Measurements from ENCODE around the gene RHOC.

The RHOC gene

DNA sequence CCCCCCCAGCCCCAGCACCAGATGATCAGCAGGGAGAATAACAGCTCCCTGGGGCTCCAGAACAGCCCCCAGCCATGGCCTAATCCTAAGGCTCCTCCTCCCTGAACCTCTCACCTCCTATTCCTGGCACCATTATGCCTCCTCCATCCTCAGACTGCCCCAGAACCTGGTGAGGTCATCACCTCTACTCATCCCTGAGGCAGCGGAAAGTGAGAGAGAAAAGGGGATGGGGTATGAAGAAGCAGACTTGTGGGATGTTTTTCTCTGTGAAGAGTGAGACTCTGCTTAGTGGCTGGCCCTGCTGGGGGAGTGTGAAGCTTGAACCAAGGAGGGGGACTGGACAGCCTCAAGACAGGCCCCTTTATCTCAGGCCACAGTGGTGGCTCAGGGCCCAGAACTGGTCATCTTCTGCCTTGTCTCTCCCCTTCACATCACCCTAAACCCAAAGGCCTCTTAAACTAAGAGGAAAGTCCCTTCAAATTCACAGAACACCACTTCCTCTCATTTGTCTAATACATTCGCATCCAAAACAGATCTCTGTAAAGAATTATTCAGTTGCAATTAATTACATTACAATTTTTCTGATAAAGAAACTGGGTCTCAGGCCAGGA, 10.4 kb upstream of the RHOC start:
- no peak for FAIRE-seq

DNA sequence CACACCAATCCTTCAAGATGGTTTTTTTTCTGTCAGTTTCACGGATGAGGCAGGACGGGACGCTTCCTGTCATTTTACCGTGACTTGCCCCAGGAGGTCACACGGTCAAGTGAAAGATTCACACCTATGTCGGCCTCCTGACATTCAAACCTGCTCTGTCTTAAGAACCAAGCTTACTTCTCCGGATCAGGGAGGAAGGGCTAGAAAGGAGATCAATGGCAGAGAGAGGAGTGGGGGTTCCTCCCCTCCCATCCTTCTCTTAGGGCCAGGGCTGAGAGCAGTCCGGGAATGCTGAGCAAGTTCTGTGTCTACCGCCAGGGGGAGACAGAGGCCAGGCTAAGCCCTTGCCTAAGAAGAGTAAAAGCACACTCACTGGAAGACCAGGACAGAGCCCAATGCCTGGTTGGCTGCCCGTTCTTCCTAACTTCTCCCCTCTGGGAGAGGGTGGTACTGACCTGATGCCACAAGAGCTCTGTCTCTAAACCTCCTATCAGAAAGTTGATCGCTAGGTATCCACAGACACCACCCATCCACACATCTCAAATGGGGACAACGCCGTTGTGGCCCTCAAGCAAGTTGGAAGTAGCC, 9.3 kb upstream of the RHOC start:
- peak; percentile 75 for DNase-seq (ENCODE audit: low spot score)
- FAIRE-seq = no peak

More for the DNA sequence above, 10.4 kb upstream of the RHOC start:
- no peak for DNase-seq (ENCODE audit: low spot score)

DNA sequence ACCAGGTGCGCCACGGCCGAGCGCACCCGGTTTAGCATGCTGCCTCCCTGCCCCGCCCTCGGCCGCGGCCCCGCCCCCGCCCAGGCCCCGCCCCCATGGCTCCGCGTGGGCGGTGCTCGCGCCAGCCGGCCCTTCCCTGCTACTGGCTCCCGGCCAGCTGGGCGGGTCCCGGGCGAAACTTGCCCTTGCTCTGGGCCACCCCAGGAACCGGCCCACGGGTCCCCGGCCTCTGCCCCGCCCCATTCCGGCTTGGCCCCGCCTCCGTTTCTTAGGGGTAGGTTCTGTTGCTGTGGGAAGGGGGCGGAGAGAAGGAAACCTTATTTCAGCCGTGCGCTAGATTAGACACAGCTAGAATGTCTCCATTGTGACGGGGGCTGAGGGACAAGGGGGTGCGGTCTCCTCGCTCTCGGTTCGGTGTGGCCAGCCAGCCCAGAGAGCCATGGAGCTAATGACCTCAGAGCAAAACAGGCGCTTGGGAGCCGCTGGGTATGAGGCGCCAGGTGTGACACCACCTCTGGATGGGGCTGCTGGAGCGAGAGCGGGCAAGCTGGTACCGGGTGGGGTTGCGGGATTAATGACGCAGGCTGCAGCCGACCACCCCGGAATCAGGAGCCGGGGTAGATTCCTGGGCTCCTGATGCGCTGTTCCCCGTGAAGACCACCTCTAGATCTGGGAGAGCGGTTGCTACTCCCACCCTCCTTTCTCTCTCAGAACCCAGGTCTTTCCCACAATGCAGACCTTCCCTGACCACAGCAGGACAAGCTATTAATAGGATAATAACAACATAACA, 8.5 kb upstream of the RHOC start, which contains the start of gene PPM1J:
TSS of gene PPM1J (minus strand) at position 69 of the 790 bp plus-strand sequence. CDS start at position 38, 31 bp downstream.
- FAIRE-seq = no peak
- DNase-seq (ENCODE audit: low spot score) = peak; percentile 79

DNA sequence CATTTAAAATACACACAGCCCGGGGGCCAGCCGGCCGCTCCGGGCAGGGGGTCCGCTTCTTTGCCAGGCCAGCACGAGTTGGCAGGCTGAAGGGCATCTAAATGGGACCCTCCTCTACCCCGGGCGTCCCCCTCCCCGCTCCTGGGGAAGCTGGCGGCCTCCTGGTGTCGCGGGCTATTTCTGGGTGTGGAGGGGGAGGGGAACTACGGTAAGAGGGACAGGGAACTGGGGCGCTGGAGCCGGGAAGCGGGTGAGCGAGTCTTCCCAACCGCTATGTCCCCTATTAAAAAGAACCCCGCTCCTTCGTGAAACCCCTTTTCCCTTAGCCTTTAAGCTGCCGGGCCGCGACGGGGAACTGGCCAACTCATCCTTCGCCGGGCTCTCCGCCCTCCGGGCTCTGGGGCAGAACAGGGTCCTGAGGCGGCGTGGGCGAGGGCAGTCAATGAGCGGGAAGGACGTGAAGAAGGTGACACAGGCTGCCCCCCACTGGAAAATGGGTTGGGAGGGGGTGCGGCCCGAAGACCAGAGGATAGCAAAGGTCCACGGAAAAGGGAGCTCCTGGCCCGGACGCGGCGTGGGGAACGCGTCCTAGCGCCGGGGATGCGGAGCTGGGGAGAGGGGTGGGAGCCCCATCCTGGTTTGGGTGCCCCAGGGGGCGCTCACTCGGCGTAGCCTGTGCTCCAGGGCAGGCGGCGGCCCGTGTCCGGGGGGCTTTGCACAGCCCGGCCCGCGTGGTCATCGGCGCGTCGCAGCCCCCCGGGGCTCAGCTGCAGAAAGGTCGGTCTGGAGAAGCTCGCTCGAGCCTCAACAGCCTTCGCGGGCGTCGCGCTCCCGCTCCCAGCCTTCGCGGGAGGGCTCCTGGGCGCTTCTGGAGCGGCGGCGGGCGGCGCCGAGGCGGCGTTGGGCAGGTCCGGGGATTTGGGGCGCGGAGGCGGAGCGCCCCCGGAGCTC, 7.7 kb upstream of the RHOC start:
- DNase-seq (ENCODE audit: low spot score) (no peak), FAIRE-seq (no peak)

DNA sequence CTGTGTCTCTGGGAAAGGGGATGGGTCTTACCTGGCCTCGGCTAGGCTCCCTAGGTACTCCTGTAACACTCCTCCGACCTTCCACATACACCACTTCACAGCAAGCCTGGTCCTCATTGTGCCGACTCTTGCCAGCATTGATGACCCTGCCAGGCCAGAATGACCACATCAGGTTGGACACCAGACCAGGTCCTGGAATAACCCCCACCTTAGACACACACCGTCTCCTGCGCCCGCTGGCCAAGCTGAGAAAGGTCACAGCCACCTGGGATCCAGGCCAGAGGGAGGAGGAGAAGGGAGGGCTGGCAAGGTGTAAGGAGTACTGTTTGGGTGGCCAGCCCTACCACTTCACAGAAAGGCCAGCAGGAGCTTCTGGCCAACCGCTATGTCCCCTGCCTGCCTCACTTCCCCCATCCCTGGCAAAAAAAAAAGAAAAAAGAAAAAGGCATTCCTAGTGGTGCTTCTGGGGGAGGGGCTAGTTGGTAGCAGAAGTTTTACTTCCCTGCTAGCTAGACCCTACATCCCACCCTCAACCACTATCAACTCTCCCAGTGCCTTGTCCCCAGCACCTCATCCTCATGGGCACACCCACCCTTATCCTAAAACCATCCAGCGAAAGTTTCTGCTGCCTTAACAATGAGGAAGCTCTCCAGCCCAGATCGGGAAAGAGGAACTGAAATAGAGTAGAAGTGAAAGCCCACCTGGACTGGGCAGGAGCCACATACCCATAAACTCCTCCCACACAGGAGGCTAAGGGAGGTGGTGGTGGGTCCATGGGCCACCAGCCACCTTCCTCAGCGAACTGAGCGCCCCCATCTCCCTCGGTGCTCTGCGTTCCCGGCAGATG, 6.8 kb upstream of the RHOC start:
- no peak for FAIRE-seq
- no peak for DNase-seq (ENCODE audit: low spot score)

DNA sequence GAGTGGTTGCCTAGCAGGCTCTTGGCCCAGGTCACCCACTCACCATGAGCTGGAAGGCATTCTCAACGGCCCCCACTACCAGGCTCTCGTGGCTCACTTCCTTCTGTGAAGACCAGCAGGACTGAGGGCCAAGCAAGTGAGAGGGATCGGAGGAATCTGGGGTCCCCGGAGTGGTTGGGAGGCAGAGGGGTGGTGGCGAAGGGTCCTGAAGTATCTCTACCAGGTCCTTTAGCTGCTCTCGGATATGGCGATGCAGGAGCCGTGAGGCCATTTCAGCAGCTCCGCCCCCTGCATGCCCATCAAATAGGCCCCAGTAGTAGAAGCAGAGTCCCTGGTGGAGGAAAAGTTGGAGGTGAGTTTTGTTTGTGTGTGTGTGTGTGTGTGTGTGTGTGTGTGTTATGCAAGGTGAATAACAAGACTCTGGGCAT, 5.8 kb upstream of the RHOC start:
- DNase-seq (ENCODE audit: low spot score) = no peak
- no peak for FAIRE-seq

DNA sequence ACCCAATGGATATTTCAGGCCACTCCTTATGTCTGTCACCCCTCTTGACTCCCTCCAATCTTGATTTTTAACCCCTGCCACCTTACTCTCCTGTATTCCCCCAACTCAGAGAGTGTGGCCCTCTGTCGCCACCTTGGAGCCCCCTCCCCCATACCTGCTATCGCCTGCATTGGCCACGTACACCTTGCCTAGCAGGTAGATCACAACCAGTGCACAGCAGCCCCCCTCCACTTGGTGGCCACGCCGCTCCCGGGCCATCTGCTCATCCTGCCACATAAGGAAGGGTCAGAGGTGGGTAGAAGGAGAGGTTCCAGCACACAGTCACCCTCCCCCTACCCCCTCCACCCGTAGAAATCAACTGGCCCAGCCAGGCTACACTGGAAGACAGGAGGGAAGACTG, 5.3 kb upstream of the RHOC start:
- no peak for DNase-seq (ENCODE audit: low spot score)
- FAIRE-seq = no peak

DNA sequence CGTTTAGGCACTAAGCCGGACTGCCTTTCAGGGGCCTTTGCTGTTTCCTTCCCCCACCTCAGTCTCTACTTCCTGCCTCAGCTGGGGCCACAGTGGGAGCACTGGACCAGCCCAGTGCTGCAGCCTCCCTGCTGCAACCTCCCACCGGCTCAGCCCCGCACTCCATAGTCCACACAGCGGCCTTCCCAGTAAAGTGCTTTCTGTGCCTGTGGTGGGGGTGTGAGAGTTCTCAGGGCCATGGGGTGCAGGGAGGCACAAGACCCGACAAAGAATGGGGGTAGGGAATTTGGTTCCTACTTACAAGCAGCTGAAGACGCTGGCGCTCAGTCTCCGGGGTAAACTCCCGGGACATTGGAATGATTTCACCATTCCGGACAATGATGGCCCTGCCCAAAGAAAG, 4.7 kb upstream of the RHOC start:
- DNase-seq (ENCODE audit: low spot score) = no peak
- no peak for FAIRE-seq

DNA sequence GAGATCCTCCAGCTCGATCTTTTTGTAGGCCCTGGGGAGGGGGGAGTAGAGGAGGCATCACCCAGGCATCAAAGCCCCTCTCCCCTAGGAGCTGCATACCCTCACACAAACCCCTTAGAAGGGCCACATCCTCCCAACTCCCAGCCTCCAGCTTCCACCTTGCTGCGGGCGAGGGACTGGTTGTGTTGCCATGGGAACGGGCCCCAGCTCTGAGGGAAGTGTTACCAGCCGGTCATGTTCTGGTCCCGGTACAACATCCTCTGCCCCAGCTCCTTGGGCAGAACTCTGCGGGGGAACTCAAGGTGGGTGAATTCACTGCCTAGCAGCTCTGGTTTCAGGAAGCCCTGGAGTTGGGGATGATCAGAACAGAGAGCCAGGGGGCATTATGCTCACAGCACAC, 4.1 kb upstream of the RHOC start:
- no peak for FAIRE-seq
- no peak for DNase-seq (ENCODE audit: low spot score)

DNA sequence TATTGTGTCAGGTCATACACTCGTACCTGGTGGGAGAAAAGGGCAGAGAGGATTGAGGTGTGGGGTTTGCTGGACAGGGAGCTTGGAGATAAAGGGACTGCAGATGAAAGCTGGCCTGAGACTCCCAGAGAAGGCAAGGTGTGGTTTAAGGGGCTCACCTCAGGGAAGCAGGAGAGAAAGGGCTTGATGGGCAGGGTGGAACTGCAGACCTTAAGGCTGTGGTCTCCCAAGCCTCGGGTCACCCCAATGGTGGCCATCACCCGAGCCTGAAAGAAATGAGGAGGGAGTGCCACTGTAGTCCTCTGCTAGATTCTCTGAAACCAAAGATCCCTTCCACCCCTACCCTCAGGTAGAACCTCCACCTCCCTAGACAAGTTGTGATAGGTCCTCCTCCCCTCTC, 3.7 kb upstream of the RHOC start:
- FAIRE-seq (no peak), DNase-seq (ENCODE audit: low spot score) (no peak)

DNA sequence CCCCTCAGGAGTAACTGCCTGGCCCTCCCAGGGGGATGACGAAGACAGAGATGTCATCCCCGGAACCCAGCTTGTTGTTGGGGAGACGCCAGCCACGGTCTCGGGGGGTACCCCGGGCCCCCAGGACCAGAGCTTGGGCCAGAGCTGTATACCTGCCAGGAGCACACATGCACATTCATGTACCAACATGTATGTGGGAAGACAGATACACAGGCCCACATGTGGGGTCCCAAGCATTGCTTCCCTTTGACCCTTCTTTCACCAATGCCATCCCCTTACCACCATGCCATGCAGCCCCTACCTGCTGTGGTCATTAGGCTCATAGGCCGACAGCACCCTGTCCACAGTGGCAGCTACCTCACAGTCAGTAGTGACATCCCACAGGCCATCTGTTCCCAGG, 3.2 kb upstream of the RHOC start:
- DNase-seq (ENCODE audit: low spot score) (no peak), FAIRE-seq (no peak)

DNA sequence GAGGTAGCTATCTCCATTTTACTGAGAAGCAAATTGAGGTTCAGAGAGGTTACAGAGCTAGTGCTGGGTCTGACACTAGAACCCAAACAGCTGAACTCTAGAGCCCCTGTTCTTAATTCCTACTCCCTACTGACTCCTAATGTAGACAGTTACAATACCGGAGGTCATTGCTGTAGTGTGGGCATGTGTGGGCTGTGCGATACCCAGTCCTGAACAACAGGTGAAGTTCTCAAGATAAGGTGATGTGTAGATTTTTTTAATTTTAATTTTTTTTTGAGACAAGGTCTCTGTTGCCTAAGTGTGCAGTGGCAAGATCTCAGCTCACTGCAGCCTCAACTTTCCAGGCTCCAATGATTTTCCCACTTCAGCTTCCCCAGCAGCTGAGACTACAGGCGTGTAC, 1.6 kb upstream of the RHOC start:
- no peak for FAIRE-seq
- DNase-seq (ENCODE audit: low spot score) = no peak

DNA sequence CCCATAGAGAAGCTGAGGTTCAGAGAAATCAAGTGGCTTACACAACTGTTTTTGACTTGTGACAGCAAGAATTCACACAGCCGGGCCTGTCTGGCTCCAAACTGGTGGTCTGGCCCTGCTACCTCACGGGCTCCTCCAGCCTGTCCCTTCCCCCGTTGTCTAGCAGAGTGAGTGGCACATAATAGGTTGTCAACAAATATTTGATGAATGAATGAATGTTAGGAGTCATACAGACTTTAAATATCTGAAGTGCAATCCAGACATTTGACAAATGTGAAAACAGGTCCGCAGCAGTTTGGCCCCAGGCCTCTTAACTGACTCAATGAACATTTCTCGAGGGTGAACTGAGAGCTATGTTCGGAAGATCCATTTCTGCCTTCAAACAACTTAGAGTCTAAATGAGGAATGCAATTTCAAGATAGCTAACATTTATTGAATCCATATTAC, 1.1 kb upstream of the RHOC start:
- DNase-seq (ENCODE audit: low spot score) = no peak
- no peak for FAIRE-seq

DNA sequence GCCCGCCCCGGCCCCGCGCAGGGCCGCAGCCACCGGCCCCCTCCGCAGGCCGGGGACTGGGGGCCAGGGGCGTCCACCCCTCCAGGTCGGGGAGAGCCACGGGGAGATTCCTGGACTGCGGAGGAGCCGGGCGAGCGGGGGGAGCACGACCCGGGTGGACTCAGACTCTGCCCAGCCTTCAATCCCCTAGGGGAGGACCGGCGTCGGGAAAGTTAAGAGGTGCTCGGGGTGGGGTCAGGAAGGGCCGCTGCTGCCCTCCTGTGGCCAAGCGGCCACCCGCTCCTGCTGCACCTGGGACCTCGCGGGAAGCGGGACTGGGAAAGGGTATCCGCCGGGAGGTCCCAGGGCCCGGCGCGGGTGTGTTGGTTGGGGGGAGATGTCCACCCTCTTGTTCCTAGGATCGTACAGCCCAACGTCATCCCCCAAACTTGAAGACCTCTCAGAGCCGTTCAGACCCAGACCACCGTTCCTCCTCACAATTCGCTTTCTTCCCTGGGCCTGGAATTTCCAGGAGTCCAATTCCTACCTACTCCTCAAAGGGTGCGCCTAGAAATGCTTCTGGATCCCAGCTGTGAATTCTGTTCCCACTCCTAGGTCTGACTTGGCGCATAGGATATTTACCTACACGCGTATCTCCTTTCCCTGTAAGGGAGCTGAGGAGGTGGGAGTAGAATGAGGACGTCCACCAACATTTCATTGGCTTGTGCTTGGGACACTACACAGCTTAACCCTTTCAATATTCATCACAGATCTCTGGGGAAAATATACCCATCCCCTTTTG, 484 bp upstream of the RHOC start:
- DNase-seq (ENCODE audit: low spot score) = peak; percentile 73
- no peak for FAIRE-seq

DNA sequence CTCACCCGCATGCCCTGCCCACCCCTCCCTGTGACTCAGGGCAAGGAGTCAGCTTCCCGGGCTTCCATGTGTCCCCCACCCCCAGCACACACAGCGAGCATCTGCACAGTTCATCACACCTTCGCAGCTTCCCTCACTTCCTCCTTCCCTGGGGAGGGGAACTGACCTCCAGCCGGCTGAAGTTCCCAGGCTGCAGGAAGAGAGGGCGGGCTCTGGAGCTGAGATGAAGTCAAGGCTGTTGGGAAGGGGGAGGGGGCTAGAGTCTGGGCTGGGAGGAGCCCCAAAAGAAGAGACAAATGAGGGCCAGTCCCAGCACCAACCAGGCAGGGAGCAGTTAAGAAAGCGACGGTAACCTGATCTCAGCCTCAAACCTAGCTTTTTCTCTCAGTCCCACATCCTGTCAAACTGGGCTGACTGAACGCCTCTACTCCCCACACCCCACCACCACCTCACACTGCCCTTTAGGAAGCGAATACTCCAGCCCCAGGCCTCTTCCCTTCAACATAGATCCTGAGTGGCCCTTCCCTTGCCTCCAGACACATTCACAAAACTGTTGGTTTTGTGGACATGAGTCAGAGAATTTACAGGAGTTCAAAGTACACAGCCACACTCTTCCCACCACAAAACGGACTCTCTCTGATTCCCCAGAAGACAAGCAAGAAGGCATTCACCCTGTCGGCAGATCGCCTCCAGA, 1.8 kb downstream of the RHOC start:
- FAIRE-seq = peak; percentile 89

DNA sequence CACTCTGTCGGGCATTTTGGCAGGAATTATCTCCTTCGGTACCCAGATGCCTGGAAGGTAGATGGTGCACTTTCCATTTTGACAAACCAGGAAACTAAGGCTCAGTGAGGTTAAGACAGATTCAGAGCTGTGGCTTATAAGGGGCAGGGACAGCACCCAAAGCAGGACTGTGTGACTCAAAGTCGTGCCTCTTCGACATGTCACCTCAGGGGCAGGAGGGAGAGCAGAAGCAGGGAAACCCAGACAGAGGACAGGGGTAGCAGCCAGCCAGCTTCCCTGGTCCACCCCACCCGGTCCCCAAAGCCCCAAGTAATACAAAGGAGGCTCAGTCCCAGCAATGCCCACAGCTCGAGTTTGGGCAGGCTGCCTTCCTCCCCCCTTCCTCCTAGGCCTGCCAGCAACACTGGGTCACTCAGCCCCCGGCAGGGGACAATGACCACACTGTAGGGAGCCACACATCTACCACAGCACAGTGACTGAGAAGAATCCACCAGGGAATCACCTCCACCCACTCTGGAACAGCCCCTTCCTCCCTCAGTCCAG, 2.5 kb downstream of the RHOC start:
- DNase-seq (ENCODE audit: low spot score) (no peak), FAIRE-seq (no peak)

More for the DNA sequence above, 1.8 kb downstream of the RHOC start:
- peak; percentile 98 for DNase-seq (ENCODE audit: low spot score)

DNA sequence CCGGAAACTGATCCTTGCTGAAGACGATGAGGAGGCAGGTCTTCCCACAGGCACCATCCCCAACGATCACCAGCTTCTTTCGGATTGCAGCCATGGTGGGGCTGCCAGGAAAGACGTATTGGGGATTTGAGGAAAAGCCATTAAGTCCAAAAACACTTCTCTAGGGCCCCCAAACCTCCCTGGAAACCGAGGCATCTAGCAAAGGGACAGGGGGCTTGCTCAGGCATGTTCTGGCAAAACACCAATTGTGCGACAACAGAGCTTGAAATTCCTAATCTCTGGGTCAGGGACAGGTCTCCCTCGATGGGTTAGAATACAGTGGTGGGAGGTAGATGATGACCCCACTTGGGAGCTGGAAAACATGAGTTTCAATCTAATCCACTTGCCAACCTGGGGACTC, 3.2 kb downstream of the RHOC start:
- no peak for DNase-seq (ENCODE audit: low spot score)
- FAIRE-seq = no peak

DNA sequence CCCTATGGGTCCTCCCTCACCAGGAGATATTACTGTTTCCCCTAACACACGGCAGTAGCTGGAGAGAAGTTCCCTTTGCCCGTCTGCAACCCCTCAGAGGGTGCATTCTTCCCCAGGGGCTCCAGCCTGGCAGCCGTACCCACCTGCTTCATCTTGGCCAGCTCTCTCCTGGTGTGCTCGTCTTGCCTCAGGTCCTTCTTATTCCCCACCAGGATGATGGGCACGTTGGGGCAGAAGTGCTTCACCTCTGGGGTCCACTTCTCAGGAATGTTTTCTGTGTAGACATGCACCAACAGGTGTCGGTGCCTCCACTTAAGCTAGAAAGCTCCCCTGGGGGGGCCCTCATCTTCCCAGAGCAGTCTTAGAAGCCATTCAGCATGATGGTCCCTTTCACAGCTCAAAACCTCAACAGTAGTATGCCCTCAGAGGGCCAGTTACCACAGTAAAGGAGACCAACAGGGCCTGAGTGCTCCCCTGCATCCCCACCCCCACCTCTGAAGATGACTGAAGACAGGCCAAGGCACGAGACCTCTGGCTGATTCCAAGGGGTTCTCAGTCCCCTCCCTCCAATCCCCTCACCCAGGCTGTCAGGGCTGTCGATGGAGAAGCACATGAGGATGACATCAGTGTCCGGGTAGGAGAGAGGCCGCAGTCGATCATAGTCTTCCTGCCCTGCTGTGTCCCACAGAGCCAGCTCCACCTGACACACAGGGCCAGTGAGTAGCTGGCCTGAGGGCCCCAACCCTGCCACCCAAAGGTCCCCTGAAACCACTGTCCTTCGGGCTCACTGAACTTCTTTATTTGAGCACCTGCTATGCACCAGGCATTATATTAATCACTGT, 4.3 kb downstream of the RHOC start:
- DNase-seq (ENCODE audit: low spot score) = no peak
- no peak for FAIRE-seq
